ENCODE results near the gene GALNT1.

Gene GALNT1

GRCh38 chr18:35618696-35619095 is 37.2 kb downstream of the GALNT1 start:
- no peak for DNase-seq (ENCODE audit: low spot score)

GRCh38 chr18:35619464-35619863 is 37.9 kb downstream of the GALNT1 start:
- DNase-seq (ENCODE audit: low spot score): no peak

- DNase-seq (ENCODE audit: low spot score): no peak
Measured at GRCh38 chr18:35619941-35620340, 38.4 kb downstream of the GALNT1 start.

GRCh38 chr18:35620765-35621164 is 39.2 kb downstream of the GALNT1 start:
- DNase-seq (ENCODE audit: low spot score): no peak

- no peak for DNase-seq (ENCODE audit: low spot score)
Measured at GRCh38 chr18:35623255-35623654, 41.7 kb downstream of the GALNT1 start.

GRCh38 chr18:35624146-35624545 is 42.6 kb downstream of the GALNT1 start:
- no peak for DNase-seq (ENCODE audit: low spot score)

GRCh38 chr18:35625232-35625631 is 43.7 kb downstream of the GALNT1 start:
- DNase-seq (ENCODE audit: low spot score): no peak

GRCh38 chr18:35633761-35634160 is 52.2 kb downstream of the GALNT1 start:
- DNase-seq (ENCODE audit: low spot score): no peak

GRCh38 chr18:35634323-35634722 is 52.8 kb downstream of the GALNT1 start:
- DNase-seq (ENCODE audit: low spot score): no peak

GRCh38 chr18:35635170-35635569 is 53.6 kb downstream of the GALNT1 start:
- DNase-seq (ENCODE audit: low spot score): no peak

GRCh38 chr18:35637227-35637626 is 55.7 kb downstream of the GALNT1 start:
- DNase-seq (ENCODE audit: low spot score): no peak

- no peak for DNase-seq (ENCODE audit: low spot score)
Measured at GRCh38 chr18:35639296-35639695, 57.8 kb downstream of the GALNT1 start.

- DNase-seq (ENCODE audit: low spot score): no peak
Measured at GRCh38 chr18:35641467-35641866, 59.9 kb downstream of the GALNT1 start.

- no peak for DNase-seq (ENCODE audit: low spot score)
Measured at GRCh38 chr18:35641916-35642315, 60.4 kb downstream of the GALNT1 start.

- no peak for DNase-seq (ENCODE audit: low spot score)
Measured at GRCh38 chr18:35642802-35643201, 61.3 kb downstream of the GALNT1 start.

- DNase-seq (ENCODE audit: low spot score): no peak
Measured at GRCh38 chr18:35646449-35646848, 64.9 kb downstream of the GALNT1 start.

- no peak for DNase-seq (ENCODE audit: low spot score)
Measured at GRCh38 chr18:35653392-35654135, 72.0 kb downstream of the GALNT1 start.

- no peak for DNase-seq (ENCODE audit: low spot score)
Measured at GRCh38 chr18:35658112-35658511, 76.6 kb downstream of the GALNT1 start.

- no peak for DNase-seq (ENCODE audit: low spot score)
Measured at GRCh38 chr18:35661483-35662146, 80.1 kb downstream of the GALNT1 start.

GRCh38 chr18:35662293-35663062 is 80.9 kb downstream of the GALNT1 start:
- no peak for DNase-seq (ENCODE audit: low spot score)

- DNase-seq (ENCODE audit: low spot score): no peak
Measured at GRCh38 chr18:35671966-35672603, 90.5 kb downstream of the GALNT1 start.

- DNase-seq (ENCODE audit: low spot score): no peak
Measured at GRCh38 chr18:35672897-35673296, 91.4 kb downstream of the GALNT1 start.
